Activated naive CD8-positive, alpha-beta T cell treated with anti-CD3 and anti-CD28 coated beads, Interleukin-2, amount 10 ng/mL, durations not matched to agents 7 days and 5 days (primary cell): Measurements from ENCODE around the gene ETNPPL. TPM values are rescaled to one million over a fixed set of nuclear protein-coding genes. Genes with fewer than 3 reads are reported as not detected.
"Not testable (repeated sequence)": the region's sequence is repeated elsewhere in the genome, so short reads cannot be mapped to it uniquely, and the experiment has no call there.

Source experiments
- ATAC-seq: fragments of 150-1000 bp; cut with Tn5 transposase; one replicate; pipeline ENCODE4 v1.10.0; 2021; ENCODE audit warnings: low read depth, moderate library complexity
- POLR2A ChIA-PET: fragments of 350-600 bp; sonication (Branson Sonifier 250); formaldehyde crosslinking; loops from one replicate; lab custom pipeline; 2021; ENCODE audit warnings: antibody characterized with exemption; lab: Charles Lee
- DNase-seq: peaks from one replicate; pipeline ENCODE4 v3.0.0; 2021
- H3K27ac Mint-ChIP-seq: one replicate; pipeline ENCODE4 v1.8.0; 2022; ENCODE audit warnings: mild to moderate bottlenecking, mixed read lengths
- H3K27me3 Mint-ChIP-seq: one replicate; pipeline ENCODE4 v1.8.0; 2022; ENCODE audit warnings: mild to moderate bottlenecking, moderate library complexity, mixed read lengths
- H3K36me3 Mint-ChIP-seq: one replicate; pipeline ENCODE4 v1.8.0; 2021; ENCODE audit warnings: mild to moderate bottlenecking, mixed read lengths
- H3K4me1 Mint-ChIP-seq: one replicate; pipeline ENCODE4 v1.8.0; 2021; ENCODE audit warnings: mixed read lengths
- H3K4me3 Mint-ChIP-seq: one replicate; pipeline ENCODE4 v1.8.0; 2022; ENCODE audit warnings: mild to moderate bottlenecking, moderate library complexity, mixed read lengths
- H3K9me3 Mint-ChIP-seq: one replicate; pipeline ENCODE4 v1.8.0; 2021; ENCODE audit warnings: mixed read lengths
- total RNA-seq, 2 experiments: library from RNA; stranded (reverse); gene quantifications; one replicate each; pipeline ENCODE4 v1.2.3, GENCODE V29; 2021

Gene ETNPPL
- total RNA-seq, 2 experiments from 2014 or later = not detected

- DNase-seq = no peak
- Mint-ChIP-seq H3K27ac (no peak overlapping the region), H3K27me3 (no peaks in the 10 kb centered on the region), H3K4me3 (no peak overlapping the region), H3K9me3 (no peaks in the 10 kb centered on the region), H3K36me3 (no peaks in the 10 kb centered on the region), H3K4me1 (peaks cover 5% of the 10 kb centered on the region)
- POLR2A ChIA-PET = no interaction called here
- ATAC-seq = no peak
These were observed 20.1 kb downstream of the ETNPPL start for GRCh38 chr4:108742451-108743420.

- POLR2A ChIA-PET = no interaction called here
- H3K36me3 Mint-ChIP-seq = no peaks in the 10 kb centered on the region
- no peak for DNase-seq
- H3K27me3 Mint-ChIP-seq = peaks cover 13% of the 10 kb centered on the region
- no peak overlapping the region for H3K27ac Mint-ChIP-seq
- no peak for ATAC-seq
- no peaks in the 10 kb centered on the region for H3K9me3 Mint-ChIP-seq
- no peak overlapping the region for H3K4me3 Mint-ChIP-seq
- H3K4me1 Mint-ChIP-seq = no peaks in the 10 kb centered on the region
These were observed 24.7 kb downstream of the ETNPPL start for GRCh38 chr4:108738003-108738706.

GRCh38 chr4:108731006-108731405, 31.8 kb downstream of the ETNPPL start:
- Mint-ChIP-seq H3K27ac (no peak overlapping the region), H3K4me3 (no peak overlapping the region), H3K36me3 (no peaks in the 10 kb centered on the region), H3K4me1 (peaks cover 1% of the 10 kb centered on the region), H3K9me3 (peaks cover 7% of the 10 kb centered on the region), H3K27me3 (peaks cover 10% of the 10 kb centered on the region)
- ATAC-seq (no peak), DNase-seq (no peak)
- POLR2A ChIA-PET = no interaction called here

- ATAC-seq (no peak), DNase-seq (no peak)
- Mint-ChIP-seq H3K4me1 (peaks cover 1% of the 10 kb centered on the region), H3K36me3 (no peaks in the 10 kb centered on the region), H3K27ac (no peak overlapping the region), H3K4me3 (no peak overlapping the region), H3K9me3 (peaks cover 7% of the 10 kb centered on the region), H3K27me3 (peaks cover 10% of the 10 kb centered on the region)
- POLR2A ChIA-PET = no interaction called here
These were observed 32.3 kb downstream of the ETNPPL start for GRCh38 chr4:108730579-108730978.

GRCh38 chr4:108729731-108730130, 33.1 kb downstream of the ETNPPL start:
- Mint-ChIP-seq H3K9me3 (peaks cover 7% of the 10 kb centered on the region), H3K4me1 (peaks cover 1% of the 10 kb centered on the region), H3K36me3 (no peaks in the 10 kb centered on the region), H3K27me3 (peaks cover 5% of the 10 kb centered on the region), H3K4me3 (no peak overlapping the region), H3K27ac (no peak overlapping the region)
- DNase-seq = no peak
- no peak for ATAC-seq
- POLR2A ChIA-PET = no interaction called here

- POLR2A ChIA-PET = no interaction called here
- Mint-ChIP-seq H3K27me3 (peaks cover 4% of the 10 kb centered on the region), H3K9me3 (peaks cover 9% of the 10 kb centered on the region), H3K36me3 (peaks cover 2% of the 10 kb centered on the region), H3K4me1 (no peaks in the 10 kb centered on the region), H3K27ac (no peak overlapping the region), H3K4me3 (no peak overlapping the region)
- ATAC-seq (no peak), DNase-seq (no peak)
These were observed 37.4 kb downstream of the ETNPPL start for GRCh38 chr4:108725457-108725856.

GRCh38 chr4:108717386-108717785, 45.5 kb downstream of the ETNPPL start:
- Mint-ChIP-seq H3K4me3 (no peak overlapping the region), H3K4me1 (no peaks in the 10 kb centered on the region), H3K36me3 (no peaks in the 10 kb centered on the region), H3K27ac (no peak overlapping the region), H3K27me3 (peaks cover 5% of the 10 kb centered on the region), H3K9me3 (no peaks in the 10 kb centered on the region)
- POLR2A ChIA-PET = no interaction called here
- DNase-seq (no peak), ATAC-seq (no peak)

GRCh38 chr4:108716340-108716739, 46.5 kb downstream of the ETNPPL start:
- Mint-ChIP-seq H3K27me3 (peaks cover 2% of the 10 kb centered on the region), H3K27ac (no peak overlapping the region), H3K9me3 (no peaks in the 10 kb centered on the region), H3K4me1 (no peaks in the 10 kb centered on the region), H3K4me3 (no peak overlapping the region), H3K36me3 (no peaks in the 10 kb centered on the region)
- no peak for DNase-seq
- POLR2A ChIA-PET = no interaction called here
- no peak for ATAC-seq

GRCh38 chr4:108714880-108715279, 48.0 kb downstream of the ETNPPL start:
- no peak for DNase-seq
- H3K4me3 Mint-ChIP-seq = no peak overlapping the region
- no peak for ATAC-seq
- no peak overlapping the region for H3K27ac Mint-ChIP-seq
- POLR2A ChIA-PET = no interaction called here
- H3K36me3 Mint-ChIP-seq = no peaks in the 10 kb centered on the region
- H3K4me1 Mint-ChIP-seq = no peaks in the 10 kb centered on the region
- H3K9me3 Mint-ChIP-seq = no peaks in the 10 kb centered on the region
- no peaks in the 10 kb centered on the region for H3K27me3 Mint-ChIP-seq

- H3K4me3 Mint-ChIP-seq, H3K4me1 Mint-ChIP-seq, H3K9me3 Mint-ChIP-seq, POLR2A ChIA-PET, ATAC-seq, H3K27ac Mint-ChIP-seq, H3K27me3 Mint-ChIP-seq, DNase-seq, H3K36me3 Mint-ChIP-seq: not testable (repeated sequence)
These were observed 52.3 kb downstream of the ETNPPL start for GRCh38 chr4:108710578-108710977.

- ATAC-seq (no peak), DNase-seq (no peak)
- Mint-ChIP-seq H3K9me3 (no peaks in the 10 kb centered on the region), H3K4me1 (no peaks in the 10 kb centered on the region), H3K27ac (no peak overlapping the region), H3K4me3 (no peak overlapping the region), H3K27me3 (no peaks in the 10 kb centered on the region), H3K36me3 (no peaks in the 10 kb centered on the region)
- POLR2A ChIA-PET = no interaction called here
These were observed 53.1 kb downstream of the ETNPPL start for GRCh38 chr4:108709722-108710121.

GRCh38 chr4:108709234-108709633, 53.6 kb downstream of the ETNPPL start:
- no peak for ATAC-seq
- no peaks in the 10 kb centered on the region for H3K27me3 Mint-ChIP-seq

GRCh38 chr4:108706289-108706688, 56.6 kb downstream of the ETNPPL start:
- Mint-ChIP-seq H3K27ac (no peak overlapping the region), H3K4me1 (peaks cover 14% of the 10 kb centered on the region), H3K27me3 (no peaks in the 10 kb centered on the region), H3K4me3 (no peak overlapping the region), H3K36me3 (no peaks in the 10 kb centered on the region), H3K9me3 (no peaks in the 10 kb centered on the region)
- no peak for DNase-seq
- POLR2A ChIA-PET = no interaction called here
- no peak for ATAC-seq

More at GRCh38 chr4:108709234-108709633, 53.6 kb downstream of the ETNPPL start:
- H3K36me3 Mint-ChIP-seq = no peaks in the 10 kb centered on the region
- no peak overlapping the region for H3K27ac Mint-ChIP-seq
- no peak for DNase-seq
- H3K4me3 Mint-ChIP-seq = no peak overlapping the region
- POLR2A ChIA-PET = no interaction called here
- H3K4me1 Mint-ChIP-seq = no peaks in the 10 kb centered on the region
- H3K9me3 Mint-ChIP-seq = no peaks in the 10 kb centered on the region

- peaks cover 14% of the 10 kb centered on the region for H3K4me1 Mint-ChIP-seq
- no peak overlapping the region for H3K4me3 Mint-ChIP-seq
- H3K27me3 Mint-ChIP-seq = no peaks in the 10 kb centered on the region
- DNase-seq = no peak
- POLR2A ChIA-PET = no interaction called here
- no peak overlapping the region for H3K27ac Mint-ChIP-seq
- H3K36me3 Mint-ChIP-seq = no peaks in the 10 kb centered on the region
- H3K9me3 Mint-ChIP-seq = no peaks in the 10 kb centered on the region
- no peak for ATAC-seq
These were observed 58.9 kb downstream of the ETNPPL start for GRCh38 chr4:108703966-108704365.
